ENCODE measurements around the gene MYOT.

DNA sequence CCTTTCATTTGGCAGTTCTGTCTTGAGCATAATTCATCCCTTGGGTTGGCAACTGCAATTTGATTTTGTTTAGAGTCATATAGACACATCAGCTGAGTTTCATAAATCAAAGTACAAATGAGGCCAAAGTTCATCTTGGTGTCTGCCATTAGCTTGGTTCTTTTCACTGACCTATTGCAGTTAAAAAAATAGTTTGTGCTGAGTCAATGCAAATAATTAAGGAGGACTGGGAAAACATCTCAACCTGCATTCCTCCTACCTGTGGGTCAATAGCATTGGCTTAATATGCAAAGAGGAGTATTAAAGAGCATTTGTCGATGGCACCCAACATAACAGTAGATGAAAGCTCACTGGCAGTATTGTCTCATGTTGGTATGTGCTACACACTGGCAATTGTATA is 23.2 kb downstream of the MYOT start:
- no peak for TF ChIP-seq EP300 (IDR thresholded peaks at IDR 0.05)
- TF ChIP-seq, protein P1, sequence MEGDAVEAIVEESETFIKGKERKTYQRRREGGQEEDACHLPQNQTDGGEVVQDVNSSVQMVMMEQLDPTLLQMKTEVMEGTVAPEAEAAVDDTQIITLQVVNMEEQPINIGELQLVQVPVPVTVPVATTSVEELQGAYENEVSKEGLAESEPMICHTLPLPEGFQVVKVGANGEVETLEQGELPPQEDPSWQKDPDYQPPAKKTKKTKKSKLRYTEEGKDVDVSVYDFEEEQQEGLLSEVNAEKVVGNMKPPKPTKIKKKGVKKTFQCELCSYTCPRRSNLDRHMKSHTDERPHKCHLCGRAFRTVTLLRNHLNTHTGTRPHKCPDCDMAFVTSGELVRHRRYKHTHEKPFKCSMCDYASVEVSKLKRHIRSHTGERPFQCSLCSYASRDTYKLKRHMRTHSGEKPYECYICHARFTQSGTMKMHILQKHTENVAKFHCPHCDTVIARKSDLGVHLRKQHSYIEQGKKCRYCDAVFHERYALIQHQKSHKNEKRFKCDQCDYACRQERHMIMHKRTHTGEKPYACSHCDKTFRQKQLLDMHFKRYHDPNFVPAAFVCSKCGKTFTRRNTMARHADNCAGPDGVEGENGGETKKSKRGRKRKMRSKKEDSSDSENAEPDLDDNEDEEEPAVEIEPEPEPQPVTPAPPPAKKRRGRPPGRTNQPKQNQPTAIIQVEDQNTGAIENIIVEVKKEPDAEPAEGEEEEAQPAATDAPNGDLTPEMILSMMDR (IDR thresholded peaks at IDR 0.05) = no peak
